Upper lobe of left lung (tissue), 4 donors: ENCODE measurements around the gene TM4SF1.

ENCODE experiments used
- EP300 ChIP-seq, 4 donors: sonication (generic); formaldehyde crosslinking; IDR thresholded peaks; one replicate each; pipeline ENCODE4 v1.5.1; 2017; ENCODE audit warnings: antibody characterized with exemption in 4 of 4, control low read depth in 2 of 4
- POLR2A ChIP-seq, 4 donors: fragments of 450-650 bp; IDR thresholded peaks; one replicate each; pipeline ENCODE4 v1.5.1; 2016 to 2017; ENCODE audit warnings: antibody characterized with exemption in 4 of 4, mild to moderate bottlenecking in 2 of 4
- TF ChIP-seq, protein P1 (sequence below), 6 experiments: fragments of 450-650 bp in 4 of 6; fragments of 200-600 bp in 2 of 6; sonication (generic) in 2 of 6; IDR thresholded peaks; one replicate each; pipeline ENCODE4 v1.5.1; 2016 to 2019; ENCODE audit warnings: antibody characterized with exemption in 6 of 6

DNA sequence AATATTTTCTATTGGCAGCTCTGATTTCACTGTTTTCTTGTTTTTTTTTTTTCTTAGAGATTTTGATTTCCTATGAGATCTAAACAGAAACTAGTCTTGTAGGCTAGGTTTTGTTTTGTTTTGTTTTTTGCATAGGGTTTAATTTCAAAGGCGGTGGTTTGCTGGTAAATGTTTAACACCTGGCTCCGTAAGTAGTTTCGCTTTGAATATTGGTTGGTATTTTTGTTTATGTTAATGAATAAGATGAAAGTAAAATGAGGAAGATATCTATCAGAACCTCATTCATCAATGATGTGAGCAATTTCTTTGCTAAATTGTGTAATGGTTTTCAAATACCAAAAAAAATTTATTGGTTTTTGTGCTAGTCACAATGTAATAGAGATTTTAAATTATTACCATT, 39.7 kb upstream of the TM4SF1 start:
- TF ChIP-seq, protein P1, sequence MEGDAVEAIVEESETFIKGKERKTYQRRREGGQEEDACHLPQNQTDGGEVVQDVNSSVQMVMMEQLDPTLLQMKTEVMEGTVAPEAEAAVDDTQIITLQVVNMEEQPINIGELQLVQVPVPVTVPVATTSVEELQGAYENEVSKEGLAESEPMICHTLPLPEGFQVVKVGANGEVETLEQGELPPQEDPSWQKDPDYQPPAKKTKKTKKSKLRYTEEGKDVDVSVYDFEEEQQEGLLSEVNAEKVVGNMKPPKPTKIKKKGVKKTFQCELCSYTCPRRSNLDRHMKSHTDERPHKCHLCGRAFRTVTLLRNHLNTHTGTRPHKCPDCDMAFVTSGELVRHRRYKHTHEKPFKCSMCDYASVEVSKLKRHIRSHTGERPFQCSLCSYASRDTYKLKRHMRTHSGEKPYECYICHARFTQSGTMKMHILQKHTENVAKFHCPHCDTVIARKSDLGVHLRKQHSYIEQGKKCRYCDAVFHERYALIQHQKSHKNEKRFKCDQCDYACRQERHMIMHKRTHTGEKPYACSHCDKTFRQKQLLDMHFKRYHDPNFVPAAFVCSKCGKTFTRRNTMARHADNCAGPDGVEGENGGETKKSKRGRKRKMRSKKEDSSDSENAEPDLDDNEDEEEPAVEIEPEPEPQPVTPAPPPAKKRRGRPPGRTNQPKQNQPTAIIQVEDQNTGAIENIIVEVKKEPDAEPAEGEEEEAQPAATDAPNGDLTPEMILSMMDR (IDR thresholded peaks at IDR 0.05) = no peak
- TF ChIP-seq EP300 (IDR thresholded peaks at IDR 0.05) (no peak), POLR2A (IDR thresholded peaks at IDR 0.05) (no peak)
